H1 (cell line): ENCODE measurements around the gene CX3CL1. TPM values are rescaled to one million over a fixed set of nuclear protein-coding genes. Genes with fewer than 3 reads are reported as not detected.

Experiments
- CTCF ChIA-PET: fragments of 300-600 bp; sonication (Branson Sonifier 250); formaldehyde crosslinking; loops from one replicate; lab custom pipeline; 2021; ENCODE audit not compliant: partially characterized antibody; lab: Charles Lee
- POLR2A ChIA-PET: fragments of 300-600 bp; sonication (Branson Sonifier 250); formaldehyde crosslinking; loops from one replicate; lab custom pipeline; 2021; ENCODE audit warnings: inconsistent platforms; ENCODE audit not compliant: partially characterized antibody; lab: Charles Lee
- DNase-seq, 2 experiments: peaks; one replicate each; pipeline versions ENCODE4 v3.0.0 to v3.0.0-alpha.2; 2010 to 2022; ENCODE audit warnings: low spot score in 2 of 2, low read depth in 1 of 2, mixed read lengths in 1 of 2
- FAIRE-seq: peaks from 2 replicates; lab custom pipeline; 2011; peaks lifted over from hg19 to GRCh38; lab: Jason Lieb, UNC
- H2AFZ ChIP-seq: 2 replicates; pipeline ENCODE4 v1.8.1; 2012; ENCODE audit warnings: low read length, inconsistent platforms
- H2AK5ac ChIP-seq: 2 replicates; pipeline ENCODE4 v1.6.1; 2013; ENCODE audit warnings: low read depth, low read length
- H2BK120ac ChIP-seq: replicated peaks from 2 replicates; pipeline ENCODE3; 2013; ENCODE audit warnings: low read depth, low read length, inconsistent platforms
- H2BK12ac ChIP-seq: 2 replicates; pipeline ENCODE4 v1.6.1; 2013; ENCODE audit warnings: low read depth, low read length
- H2BK15ac ChIP-seq: 2 replicates; pipeline ENCODE4 v1.6.1; 2013; ENCODE audit warnings: low read length
- H2BK20ac ChIP-seq: 2 replicates; pipeline ENCODE4 v1.6.1; 2013; ENCODE audit warnings: low read length
- H2BK5ac ChIP-seq: 2 replicates; pipeline ENCODE4 v1.6.1; 2013; ENCODE audit warnings: low read depth, low read length
- H3K14ac ChIP-seq: 2 replicates; pipeline ENCODE4 v1.6.1; 2013; ENCODE audit warnings: inconsistent platforms; ENCODE audit not compliant: insufficient read length
- H3K18ac ChIP-seq: 2 replicates; pipeline ENCODE4 v1.6.1; 2013; ENCODE audit warnings: low read length; ENCODE audit errors: extremely low read depth
- H3K23ac ChIP-seq: 2 replicates; pipeline ENCODE4 v1.6.1; 2013; ENCODE audit warnings: inconsistent platforms; ENCODE audit not compliant: insufficient read length
- H3K23me2 ChIP-seq: 2 replicates; pipeline ENCODE4 v1.6.1; 2013; ENCODE audit warnings: low read depth, low read length
- H3K27ac ChIP-seq: 2 replicates; pipeline ENCODE4 v1.6.1; 2011; ENCODE audit warnings: low read depth, low read length, inconsistent platforms
- H3K27me3 ChIP-seq, 4 experiments: replicated peaks in 1 of 4; 1 replicate in 1 of 4; 2 replicates in 3 of 4; pipeline versions ENCODE4 v1.6.1 to v1.8.1; 2011 to 2013; ENCODE audit warnings: low read length in 3 of 4, mild to moderate bottlenecking in 3 of 4, inconsistent platforms in 2 of 4, mixed read lengths in 2 of 4, moderate library complexity in 1 of 4; ENCODE audit not compliant: control insufficient read depth in 3 of 4, insufficient read depth in 3 of 4; ENCODE audit errors: extremely low read depth in 1 of 4
- H3K36me3 ChIP-seq, 4 experiments: 2 replicates each; pipeline versions ENCODE4 v1.6.1 to v1.8.1; 2011 to 2013; ENCODE audit warnings: mild to moderate bottlenecking in 4 of 4, low read length in 3 of 4, moderate library complexity in 2 of 4, control low read depth in 1 of 4, inconsistent platforms in 1 of 4; ENCODE audit not compliant: insufficient read depth in 4 of 4, control insufficient read depth in 2 of 4
- H3K4ac ChIP-seq: replicated peaks from 2 replicates; pipeline ENCODE3; 2013; ENCODE audit warnings: low read length, low read depth, mixed read lengths, inconsistent platforms; ENCODE audit not compliant: insufficient read length
- H3K4me1 ChIP-seq, 4 experiments: replicated peaks in 1 of 4; 1 replicate in 1 of 4; 2 replicates in 3 of 4; pipeline versions ENCODE4 v1.6.1 to v1.8.1; 2011 to 2013; ENCODE audit warnings: low read length in 3 of 4, inconsistent platforms in 2 of 4, mixed read lengths in 1 of 4; ENCODE audit not compliant: insufficient read depth in 4 of 4, control insufficient read depth in 3 of 4
- H3K4me2 ChIP-seq, 2 experiments: 2 replicates each; pipeline versions ENCODE4 v1.6.1 to v1.8.1; 2011 to 2013; ENCODE audit warnings: low read depth in 2 of 2, low read length in 2 of 2, control low read depth in 1 of 2, inconsistent platforms in 1 of 2, mild to moderate bottlenecking in 1 of 2; ENCODE audit not compliant: insufficient read depth in 1 of 2
- H3K4me3 ChIP-seq, 4 experiments: fragments of 200-600, 300-600 bp in 1 of 4; sonication (generic), shearing (Covaris generic), sonication (Bioruptor Twin) in 1 of 4; 2 replicates each; pipeline versions ENCODE4 v1.5.1 to v1.8.1; 2011 to 2016; ENCODE audit warnings: low read length in 4 of 4, low read depth in 3 of 4, control low read depth in 2 of 4, inconsistent platforms in 2 of 4, mild to moderate bottlenecking in 2 of 4, mixed read lengths in 1 of 4, moderate library complexity in 1 of 4; ENCODE audit not compliant: insufficient read depth in 2 of 4; ENCODE audit errors: extremely low read depth in 1 of 4
- H3K56ac ChIP-seq: replicated peaks from 2 replicates; pipeline ENCODE3; 2013; ENCODE audit warnings: low read depth, mild to moderate bottlenecking, mixed read lengths, low read length, inconsistent platforms; ENCODE audit not compliant: insufficient read length
- H3K79me1 ChIP-seq: 2 replicates; pipeline ENCODE4 v1.6.1; 2013; ENCODE audit warnings: low read depth, low read length, control low read depth
- H3K79me2 ChIP-seq, 2 experiments: 2 replicates each; pipeline versions ENCODE4 v1.6.1 to v1.8.1; 2012 to 2013; ENCODE audit warnings: low read length in 2 of 2, mild to moderate bottlenecking in 2 of 2, inconsistent platforms in 1 of 2; ENCODE audit not compliant: insufficient read depth in 2 of 2, control insufficient read depth in 1 of 2
- H3K9ac ChIP-seq, 4 experiments: replicated peaks in 1 of 4; 1 replicate in 1 of 4; 2 replicates in 3 of 4; pipeline versions ENCODE4 v1.6.1 to v1.8.1; 2011 to 2013; ENCODE audit warnings: low read depth in 3 of 4, low read length in 3 of 4, control low read depth in 2 of 4, mild to moderate bottlenecking in 2 of 4, moderate library complexity in 2 of 4, inconsistent platforms in 1 of 4; ENCODE audit errors: extremely low read depth in 1 of 4
- H3K9me3 ChIP-seq, 2 experiments: 2 replicates each; pipeline versions ENCODE4 v1.6.1 to v1.8.1; 2012 to 2013; ENCODE audit warnings: mild to moderate bottlenecking in 2 of 2, moderate library complexity in 2 of 2, control low read depth in 1 of 2, inconsistent platforms in 1 of 2, low read depth in 1 of 2, low read length in 1 of 2, mixed read lengths in 1 of 2; ENCODE audit not compliant: insufficient read depth in 2 of 2
- H4K20me1 ChIP-seq, 2 experiments: replicated peaks in 1 of 2; 2 replicates each; pipeline versions ENCODE3 to v1.8.1; 2011 to 2013; ENCODE audit warnings: inconsistent platforms in 2 of 2, low read length in 2 of 2, mild to moderate bottlenecking in 1 of 2; ENCODE audit not compliant: insufficient read depth in 2 of 2, control insufficient read depth in 1 of 2
- H4K5ac ChIP-seq: 2 replicates; pipeline ENCODE4 v1.6.1; 2013; ENCODE audit warnings: low read length, low read depth, mixed read lengths, inconsistent platforms; ENCODE audit not compliant: insufficient read length
- H4K8ac ChIP-seq: 2 replicates; pipeline ENCODE4 v1.8.0; 2013; ENCODE audit warnings: mild to moderate bottlenecking, moderate library complexity, low read length, inconsistent platforms; ENCODE audit not compliant: insufficient read depth; ENCODE audit errors: extremely low read depth
- H4K91ac ChIP-seq: replicated peaks from 2 replicates; pipeline ENCODE3; 2013; ENCODE audit warnings: low read length, mixed read lengths, inconsistent platforms; ENCODE audit not compliant: insufficient read length
- ATF3 ChIP-seq: IDR thresholded peaks from 2 replicates; pipeline ENCODE4 v1.6.1; 2011; ENCODE audit warnings: low read depth, mild to moderate bottlenecking, low read length; ENCODE audit not compliant: insufficient read depth
- NRF1 ChIP-seq: IDR thresholded peaks from 2 replicates; pipeline ENCODE4 v1.6.1; 2011; ENCODE audit warnings: mild to moderate bottlenecking, low read depth, low read length, improper control_type of control experiment
- SUZ12 ChIP-seq: fragments of 200-600 bp; sonication (generic); IDR thresholded peaks from 2 replicates; pipeline ENCODE4 v1.6.1; 2012; ENCODE audit warnings: mild to moderate bottlenecking, inconsistent platforms, low read length, moderate library complexity, mixed read lengths
- TAF7 ChIP-seq: optimal IDR thresholded peaks from 2 replicates; pipeline ENCODE3; 2011; ENCODE audit warnings: low read depth, mild to moderate bottlenecking, inconsistent platforms, low read length, moderate library complexity, borderline replicate concordance
- TCF12 ChIP-seq: IDR thresholded peaks from 2 replicates; pipeline ENCODE4 v1.6.1; 2011; ENCODE audit warnings: low read depth, mild to moderate bottlenecking, low read length
- USF2 ChIP-seq: IDR thresholded peaks from 2 replicates; pipeline ENCODE4 v1.6.1; 2011; ENCODE audit warnings: low read length, improper control_type of control experiment
- WGBS, 2 experiments: shearing (Covaris generic) in 1 of 2; methylation state at CpG; one replicate each; pipeline versions ENCODE4 v1.1.6 to v1.1.7; 2013 to 2015; ENCODE audit warnings: low lambda C conversion rate in 2 of 2, mixed read lengths in 2 of 2, inconsistent platforms in 1 of 2, low coverage in 1 of 2, missing lambda C conversion rate in 1 of 2; ENCODE audit not compliant: insufficient replicate concordance in 2 of 2, insufficient coverage in 1 of 2, insufficient read length in 1 of 2; ENCODE audit errors: extremely low coverage in 1 of 2, missing lambda C conversion rate in 1 of 2; 5-methylcytosine and 5-hydroxymethylcytosine counted together
- polyA plus RNA-seq, 7 experiments: library from polyadenylated mRNA; depleted of rRNA in 3 of 7; stranded (reverse) in 5 of 7; unstranded in 2 of 7; fragments of >200 nt in 5 of 7; fragments of 200-250 nt in 2 of 7; gene quantifications; 1 replicate in 5 of 7; 2 replicates in 1 of 7; 4 replicates in 1 of 7; pipeline versions ENCODE4 v1.2.1 to v1.2.3, GENCODE V29; 2011 to 2013; ENCODE audit warnings: missing spikeins in 2 of 7, mixed read lengths in 2 of 7
- total RNA-seq: library from RNA; stranded (reverse); fragmentation: NEBNext Ultra II Directional; extraction: Animal tissue kit (Norgen Biotek cat#: 25700); gene quantifications from 2 replicates; pipeline ENCODE4 v1.2.1, GENCODE V29; 2021

Gene CX3CL1
- total and polyA plus RNA-seq, 2 of the 8 experiments (the other 6 are each of a cell fraction or from before 2014, with no cell fraction given): 1.4 to 3.0 TPM

- no peaks in the 10 kb centered on the region for H4K20me1 ChIP-seq
Observed at GRCh38 chr16:57379579-57379978, 7.3 kb downstream of the CX3CL1 start.

More at GRCh38 chr16:57379579-57379978, 7.3 kb downstream of the CX3CL1 start:
- no peak overlapping the region for H2BK20ac ChIP-seq
- H3K23me2 ChIP-seq: peaks cover 5% of the 10 kb centered on the region; the same call in 1 of the 2 replicates
- no peaks in the 10 kb centered on the region for H3K79me2 ChIP-seq
- no peak overlapping the region; a peak in 1 of 7 replicates for H3K9ac ChIP-seq
- H3K14ac ChIP-seq: no peak overlapping the region
- no peaks in the 10 kb centered on the region for H3K79me1 ChIP-seq
- no peak overlapping the region for H3K56ac ChIP-seq
- H3K4ac ChIP-seq: no peak overlapping the region
- no peak overlapping the region for H4K5ac ChIP-seq
- no peak overlapping the region for H4K91ac ChIP-seq
- H3K27me3 ChIP-seq: no peaks in the 10 kb centered on the region
- H3K27ac ChIP-seq: no peak overlapping the region
- no peak overlapping the region for H2BK5ac ChIP-seq
- H3K4me1 ChIP-seq: no peaks in the 10 kb centered on the region; a peak in 1 of 7 replicates
- CTCF ChIA-PET: interaction anchor here (1.5 to 3.7 kb wide), 2 partner anchors 34 to 38 kb away, joined by 3 to 32 read pairs; no protein-coding TSS in a partner anchor
- no peak overlapping the region for H3K4me2 ChIP-seq
- H3K23ac ChIP-seq: no peak overlapping the region
- H3K4me3 ChIP-seq: no peak overlapping the region
- 92% methylated on average over 10 of the region's 10 CpGs; no CpG with 5 or more reads in 1 of the 2 experiments for WGBS, 2 experiments
- POLR2A ChIA-PET: no interaction called here
- DNase-seq (no peak), FAIRE-seq (no peak)
- no peak overlapping the region for H2AFZ ChIP-seq
- no peak overlapping the region; the same call in 1 of the 2 replicates for H2BK12ac ChIP-seq
- H2AK5ac ChIP-seq: no peak overlapping the region
- H3K18ac ChIP-seq: no peak overlapping the region
- no peak overlapping the region for H2BK120ac ChIP-seq
- H4K8ac ChIP-seq: no peak overlapping the region
- no peaks in the 10 kb centered on the region for H3K9me3 ChIP-seq
- no peaks in the 10 kb centered on the region for H3K36me3 ChIP-seq
- peak overlapping the region; percentile 55 for H2BK15ac ChIP-seq
- TF ChIP-seq ATF3 (no peak), SUZ12 (no peak), NRF1 (no peak), TCF12 (no peak), TAF7 (no peak), USF2 (no peak)
